ENCODE data around the gene ANKRD13A. TPM values are rescaled to one million over a fixed set of nuclear protein-coding genes. Genes with fewer than 3 reads are reported as not detected.
"Not testable (repeated sequence)": the region's sequence is repeated elsewhere in the genome, so short reads cannot be mapped to it uniquely, and the experiment has no call there.

Gene ANKRD13A
- total RNA-seq, 1 experiment from 2014 or later: 118 TPM

GRCh38 chr12:110050927-110051326, 51.7 kb downstream of the ANKRD13A start:
- ATAC-seq (no peak), DNase-seq (no peak)
- Histone ChIP-seq H3K36me3 (ENCODE audit: low read depth, low read length) (no peaks in the 10 kb centered on the region), H3K9me3 (ENCODE audit: low read length) (no peaks in the 10 kb centered on the region), H4K20me1 (ENCODE audit: low read length) (no peaks in the 10 kb centered on the region), H3K27me3 (ENCODE audit: low read length) (no peaks in the 10 kb centered on the region), H3K9me2 (replicated peaks; ENCODE audit: low read length) (no peaks in the 10 kb centered on the region), H3F3A (ENCODE audit: low read length, unreplicated experiment) (peaks cover 5% of the 10 kb centered on the region), H2AFZ (ENCODE audit: low read length) (no peak overlapping the region), H3K4me1 (ENCODE audit: insufficient read depth, low read length) (peaks cover 26% of the 10 kb centered on the region), H3K79me2 (ENCODE audit: low read length) (peaks cover 23% of the 10 kb centered on the region), H3K4me3 (ENCODE audit: low read length) (no peak overlapping the region), H3K9ac (ENCODE audit: low read length) (no peak overlapping the region), H3K27ac (ENCODE audit: low read length) (no peak overlapping the region), H3K4me2 (ENCODE audit: low read length) (no peak overlapping the region)
- ChIA-PET POLR2A (ENCODE audit: unreplicated experiment) (no interaction called here), CTCF (no interaction called here)
- TF ChIP-seq CTCF (conservative IDR thresholded peaks at IDR 0.05; ENCODE audit: low read depth, low read length): no peak
- TF ChIP-seq EZH2 (IDR thresholded peaks at IDR 0.05; ENCODE audit: low read length, unreplicated experiment): no peak
- TF ChIP-seq EZH2phosphoT487 (IDR thresholded peaks at IDR 0.05; ENCODE audit: borderline replicate concordance, low read length): no peak
- intact Hi-C loops (cut with micrococcal nuclease): no loop called here
- no TSS peak for BruUV-seq (replicated peaks)

GRCh38 chr12:110055375-110056352, 56.4 kb downstream of the ANKRD13A start:
- BruUV-seq (replicated peaks); H3F3A ChIP-seq (ENCODE audit: low read length, unreplicated experiment); H2AFZ ChIP-seq (ENCODE audit: low read length); H3K4me3 ChIP-seq (ENCODE audit: low read length); H3K79me2 ChIP-seq (ENCODE audit: low read length); H4K20me1 ChIP-seq (ENCODE audit: low read length); H3K36me3 ChIP-seq (ENCODE audit: low read depth, low read length); POLR2A ChIA-PET (ENCODE audit: unreplicated experiment); intact Hi-C loops (cut with micrococcal nuclease); H3K27me3 ChIP-seq (ENCODE audit: low read length); H3K9me3 ChIP-seq (ENCODE audit: low read length); H3K9ac ChIP-seq (ENCODE audit: low read length); H3K9me2 ChIP-seq (replicated peaks; ENCODE audit: low read length): not testable (repeated sequence)
- DNase-seq (peak; percentile 94), ATAC-seq (peak; percentile 88)
- Histone ChIP-seq H3K4me2 (ENCODE audit: low read length) (peak overlapping the region; percentile 26; the same call in 1 of the 2 replicates), H3K27ac (ENCODE audit: low read length) (peak overlapping the region; percentile 80), H3K4me1 (ENCODE audit: insufficient read depth, low read length) (peaks cover 24% of the 10 kb centered on the region)
- CTCF ChIA-PET: interaction anchor here (0.6 kb wide), 2 partner anchors 61 to 491 kb away, joined by 3 to 13 read pairs; no protein-coding TSS in a partner anchor

GRCh38 chr12:110056643-110057042, 57.4 kb downstream of the ANKRD13A start:
- H3K9me2 ChIP-seq (replicated peaks; ENCODE audit: low read length); H2AFZ ChIP-seq (ENCODE audit: low read length); H3F3A ChIP-seq (ENCODE audit: low read length, unreplicated experiment); intact Hi-C loops (cut with micrococcal nuclease); H3K9me3 ChIP-seq (ENCODE audit: low read length); H3K27me3 ChIP-seq (ENCODE audit: low read length); H3K4me3 ChIP-seq (ENCODE audit: low read length); CTCF ChIA-PET; H3K79me2 ChIP-seq (ENCODE audit: low read length); H3K4me2 ChIP-seq (ENCODE audit: low read length); H3K9ac ChIP-seq (ENCODE audit: low read length); BruUV-seq (replicated peaks); DNase-seq; H4K20me1 ChIP-seq (ENCODE audit: low read length); POLR2A ChIA-PET (ENCODE audit: unreplicated experiment); ATAC-seq; H3K36me3 ChIP-seq (ENCODE audit: low read depth, low read length): not testable (repeated sequence)
- Histone ChIP-seq H3K27ac (ENCODE audit: low read length) (peak overlapping the region; percentile 80), H3K4me1 (ENCODE audit: insufficient read depth, low read length) (peaks cover 25% of the 10 kb centered on the region)
